ENCODE measurements around the gene CEP78. TPM values are rescaled to one million over a fixed set of nuclear protein-coding genes. Genes with fewer than 3 reads are reported as not detected.
"Not testable (repeated sequence)": the region's sequence is repeated elsewhere in the genome, so short reads cannot be mapped to it uniquely, and the experiment has no call there.

Gene CEP78
- total and polyA plus RNA-seq, 11 donors, result 1.1 to 8.2 (median 3.3) TPM

- ATAC-seq, result no peak
- peaks cover 0 to 14% (median 2%) of the 10 kb centered on the region in 12 donors for H3K4me1 ChIP-seq
Observed at GRCh38 chr9:78278801-78279200, 42.9 kb downstream of the CEP78 start.

GRCh38 chr9:78280982-78281668, 45.2 kb downstream of the CEP78 start:
- 58 to 67% (median 64%) methylated on average over 3 of the region's 3 CpGs for WGBS, 4 donors
- peak; percentile 61 to 85 (median 80) for DNase-seq

More at GRCh38 chr9:78278801-78279200, 42.9 kb downstream of the CEP78 start:
- no peak overlapping the region for H3K27ac ChIP-seq
- H3K36me3 ChIP-seq, result no peaks in the 10 kb centered on the region
- intact Hi-C loops (cut with DNase I), result no loop called here
- TF ChIP-seq POLR2A (IDR thresholded peaks at IDR 0.05) (no peak), CTCF (IDR thresholded peaks at IDR 0.05) (no peak)
- no peak for DNase-seq
- WGBS, 4 donors, result 76 to 89% (median 88%) methylated on average over 1 of the region's 1 CpG
- H3K9me3 ChIP-seq, result no peaks in the 10 kb centered on the region
- no peak overlapping the region for H3K4me3 ChIP-seq
- no peaks in the 10 kb centered on the region for H3K27me3 ChIP-seq

GRCh38 chr9:78284181-78284580, 48.3 kb downstream of the CEP78 start:
- H3K9me3 ChIP-seq; ATAC-seq; intact Hi-C loops (cut with DNase I); DNase-seq; H3K27ac ChIP-seq; H3K36me3 ChIP-seq; H3K27me3 ChIP-seq; H3K4me3 ChIP-seq: not testable (repeated sequence)
- peaks cover 0 to 14% (median 2%) of the 10 kb centered on the region in 12 donors for H3K4me1 ChIP-seq
- WGBS, 4 donors, result 84 to 91% (median 86%) methylated on average over 4 of the region's 4 CpGs

More at GRCh38 chr9:78280982-78281668, 45.2 kb downstream of the CEP78 start:
- intact Hi-C loops (cut with DNase I), result no loop called here
- Histone ChIP-seq H3K27me3 (no peaks in the 10 kb centered on the region), H3K27ac (no peak overlapping the region), H3K4me3 (no peak overlapping the region), H3K9me3 (no peaks in the 10 kb centered on the region), H3K4me1 (peaks cover 0 to 14% (median 2%) of the 10 kb centered on the region in 12 donors), H3K36me3 (no peaks in the 10 kb centered on the region)
- no peak for TF ChIP-seq CTCF (IDR thresholded peaks at IDR 0.05)
- no peak for TF ChIP-seq POLR2A (IDR thresholded peaks at IDR 0.05)
- ATAC-seq, result peak; percentile 85 to 95 (median 91)

GRCh38 chr9:78286125-78286524, 50.2 kb downstream of the CEP78 start:
- Histone ChIP-seq H3K4me1 (peaks cover 0 to 8% (median under 1%) of the 10 kb centered on the region in 12 donors), H3K36me3 (no peaks in the 10 kb centered on the region), H3K27me3 (no peaks in the 10 kb centered on the region), H3K9me3 (no peaks in the 10 kb centered on the region), H3K27ac (no peak overlapping the region), H3K4me3 (no peak overlapping the region)
- intact Hi-C loops (cut with DNase I), result no loop called here
- no peak for ATAC-seq
- DNase-seq, result no peak
- no peak for TF ChIP-seq POLR2A (IDR thresholded peaks at IDR 0.05)
- no peak for TF ChIP-seq CTCF (IDR thresholded peaks at IDR 0.05)
